A673 (cell line): ENCODE data around the gene ADD3. TPM values are rescaled to one million over a fixed set of nuclear protein-coding genes. Genes with fewer than 3 reads are reported as not detected.

Source experiments
- BruUV-seq: library from RNA; stranded (reverse); fragments of 400-500 nt; replicated peaks from 2 replicates; lab custom pipeline; 2021; lab: Mats Ljungman, UMichigan
- CTCF ChIA-PET: fragments of 300-600 bp; sonication (Branson Sonifier 250); formaldehyde crosslinking; loops from one replicate; lab custom pipeline; 2022; ENCODE audit warnings: antibody characterized with exemption; lab: Charles Lee
- POLR2A ChIA-PET: fragments of 300-600 bp; sonication (Branson Sonifier 250); formaldehyde crosslinking; loops from one replicate; lab custom pipeline; 2022; ENCODE audit warnings: antibody characterized with exemption; ENCODE audit not compliant: low non-redundant PET; lab: Charles Lee
- DNase-seq: peaks from one replicate; pipeline ENCODE4 v3.0.0-alpha.2; 2015; ENCODE audit warnings: low spot score
- H3K27ac ChIP-seq: fragments of 200-600 bp; sonication (generic); 2 replicates; pipeline ENCODE4 v1.5.1; 2016; ENCODE audit warnings: mixed run types, low read depth, mild to moderate bottlenecking, mixed read lengths, antibody characterized with exemption, low read length; ENCODE audit not compliant: poor library complexity, severe bottlenecking
- H3K27me3 ChIP-seq: fragments of 200-600 bp; sonication (generic); replicated peaks from 2 replicates; pipeline ENCODE4 v1.6.1; 2017; ENCODE audit warnings: mixed run types, low read depth, mild to moderate bottlenecking, mixed read lengths, antibody characterized with exemption, low read length; ENCODE audit not compliant: insufficient read depth, poor library complexity
- H3K36me3 ChIP-seq: fragments of 200-600 bp; sonication (generic); 2 replicates; pipeline ENCODE4 v1.6.1; 2016; ENCODE audit warnings: mixed run types, mild to moderate bottlenecking, mixed read lengths, antibody characterized with exemption, low read length; ENCODE audit not compliant: insufficient read depth, poor library complexity, severe bottlenecking
- H3K4me1 ChIP-seq: fragments of 200-600 bp; sonication (generic); 2 replicates; pipeline ENCODE4 v1.6.1; 2017; ENCODE audit warnings: mixed run types, mild to moderate bottlenecking, mixed read lengths, antibody characterized with exemption, low read length; ENCODE audit not compliant: insufficient read depth, poor library complexity, severe bottlenecking
- H3K4me3 ChIP-seq: fragments of 200-600 bp; sonication (generic); 2 replicates; pipeline ENCODE4 v1.5.1; 2016; ENCODE audit warnings: low read depth, mixed run types, mild to moderate bottlenecking, mixed read lengths, low read length; ENCODE audit not compliant: poor library complexity, severe bottlenecking
- H3K9me3 ChIP-seq: fragments of 200-600 bp; sonication (generic); 2 replicates; pipeline ENCODE4 v1.6.1; 2016; ENCODE audit warnings: mixed run types, low read depth, mild to moderate bottlenecking, mixed read lengths, antibody characterized with exemption, low read length; ENCODE audit not compliant: poor library complexity, severe bottlenecking
- EZH2 ChIP-seq: fragments of 200-600 bp; sonication (generic); IDR thresholded peaks from 2 replicates; pipeline ENCODE4 v1.6.1; 2017; ENCODE audit warnings: borderline replicate concordance, low read depth, mild to moderate bottlenecking, mixed read lengths, antibody characterized with exemption, low read length; ENCODE audit not compliant: poor library complexity, severe bottlenecking
- intact Hi-C: fragments of 100-400 bp; cut with micrococcal nuclease; formaldehyde crosslinking; loops from one replicate; pipeline ENCODE4 v1.10.0; 2022; ENCODE audit not compliant: unreplicated experiment
- total RNA-seq: library from RNA; stranded (reverse); gene quantifications from 2 replicates; pipeline ENCODE4 v1.2.3, GENCODE V29; 2021
- TF ChIP-seq, protein P1 (sequence below): fragments of 300-800, 200-600 bp; sonication (generic); conservative IDR thresholded peaks from 2 replicates; pipeline ENCODE4 v1.5.1; 2017; ENCODE audit warnings: low read depth, mild to moderate bottlenecking, antibody characterized with exemption, low read length, moderate library complexity, mixed read lengths

The ADD3 gene
- total RNA-seq, 1 experiment from 2014 or later, result 82.9 TPM

DNA sequence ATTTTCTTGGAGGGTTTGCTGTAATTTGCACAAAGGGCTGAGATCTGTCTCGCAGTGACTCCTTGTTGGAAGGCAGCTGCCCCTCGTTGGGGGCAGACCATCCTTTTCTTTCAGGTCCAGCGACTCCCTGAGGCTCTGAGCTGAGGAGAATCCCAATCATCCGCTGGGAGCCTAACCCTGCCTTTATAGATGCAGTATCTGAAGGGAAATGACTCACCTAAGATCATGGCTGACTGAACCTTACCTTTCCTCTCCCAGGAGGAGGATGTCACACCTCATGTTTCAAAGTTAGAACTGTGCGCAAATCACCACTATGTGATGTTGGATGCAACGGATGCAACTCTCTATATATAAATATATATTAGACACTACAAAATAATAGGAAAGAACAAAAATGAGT, 163.2 kb downstream of the ADD3 start:
- no peaks in the 10 kb centered on the region for H3K36me3 ChIP-seq
- no peak for DNase-seq
- intact Hi-C loops, result no loop called here
- no peak overlapping the region for H3K4me3 ChIP-seq
- no peak overlapping the region for H3K27ac ChIP-seq
- ChIA-PET POLR2A (no interaction called here), CTCF (no interaction called here)
- peaks cover 6% of the 10 kb centered on the region for H3K27me3 ChIP-seq
- no peaks in the 10 kb centered on the region for H3K9me3 ChIP-seq
- TF ChIP-seq, protein P1, sequence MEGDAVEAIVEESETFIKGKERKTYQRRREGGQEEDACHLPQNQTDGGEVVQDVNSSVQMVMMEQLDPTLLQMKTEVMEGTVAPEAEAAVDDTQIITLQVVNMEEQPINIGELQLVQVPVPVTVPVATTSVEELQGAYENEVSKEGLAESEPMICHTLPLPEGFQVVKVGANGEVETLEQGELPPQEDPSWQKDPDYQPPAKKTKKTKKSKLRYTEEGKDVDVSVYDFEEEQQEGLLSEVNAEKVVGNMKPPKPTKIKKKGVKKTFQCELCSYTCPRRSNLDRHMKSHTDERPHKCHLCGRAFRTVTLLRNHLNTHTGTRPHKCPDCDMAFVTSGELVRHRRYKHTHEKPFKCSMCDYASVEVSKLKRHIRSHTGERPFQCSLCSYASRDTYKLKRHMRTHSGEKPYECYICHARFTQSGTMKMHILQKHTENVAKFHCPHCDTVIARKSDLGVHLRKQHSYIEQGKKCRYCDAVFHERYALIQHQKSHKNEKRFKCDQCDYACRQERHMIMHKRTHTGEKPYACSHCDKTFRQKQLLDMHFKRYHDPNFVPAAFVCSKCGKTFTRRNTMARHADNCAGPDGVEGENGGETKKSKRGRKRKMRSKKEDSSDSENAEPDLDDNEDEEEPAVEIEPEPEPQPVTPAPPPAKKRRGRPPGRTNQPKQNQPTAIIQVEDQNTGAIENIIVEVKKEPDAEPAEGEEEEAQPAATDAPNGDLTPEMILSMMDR, result no peak
- no peak for TF ChIP-seq EZH2
- no TSS peak for BruUV-seq
- no peaks in the 10 kb centered on the region for H3K4me1 ChIP-seq

DNA sequence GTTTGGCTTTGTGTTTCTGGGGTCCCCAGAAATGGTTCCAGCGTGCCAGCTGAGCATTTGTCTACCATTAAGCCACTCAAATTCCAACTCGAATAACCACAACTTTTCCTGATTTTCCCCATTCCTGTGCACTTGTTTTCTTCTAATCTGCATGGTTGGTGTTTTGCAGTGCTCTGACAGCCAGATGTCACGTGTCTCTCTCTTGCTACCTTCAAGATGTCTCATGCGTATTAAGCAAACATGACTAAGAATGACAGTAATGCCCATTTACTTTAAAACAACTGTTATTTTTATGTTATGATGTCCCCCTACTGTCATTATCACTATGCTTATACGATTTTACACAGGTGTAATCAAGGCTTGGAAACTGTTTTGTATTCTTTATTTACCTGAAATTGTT, 164.4 kb downstream of the ADD3 start:
- intact Hi-C loops, result no loop called here
- no peak for DNase-seq
- Histone ChIP-seq H3K4me1 (peaks cover 7% of the 10 kb centered on the region), H3K9me3 (no peaks in the 10 kb centered on the region), H3K27ac (no peak overlapping the region), H3K4me3 (no peak overlapping the region), H3K36me3 (no peaks in the 10 kb centered on the region), H3K27me3 (peaks cover 6% of the 10 kb centered on the region)
- no TSS peak for BruUV-seq
- ChIA-PET CTCF (no interaction called here), POLR2A (no interaction called here)
- TF ChIP-seq EZH2, result no peak
- TF ChIP-seq, protein P1, result no peak

DNA sequence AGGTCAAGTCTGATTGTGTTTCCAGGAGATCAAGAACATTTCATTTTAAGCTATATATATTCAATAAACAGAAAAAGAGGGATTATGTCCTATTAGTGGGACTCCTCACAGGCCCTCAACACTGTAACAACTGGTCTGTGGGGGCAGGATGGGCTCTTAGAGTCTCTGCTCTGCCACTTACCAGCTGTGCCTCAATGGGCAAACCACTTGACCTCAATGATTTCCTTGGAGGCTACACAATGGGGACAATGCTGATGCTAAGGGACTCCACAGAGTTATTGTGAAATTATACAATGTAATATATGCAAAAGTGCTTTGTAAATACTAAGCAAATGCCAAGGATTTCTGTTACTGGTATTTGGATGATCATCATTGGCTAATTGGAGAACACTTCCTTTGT, 166.4 kb downstream of the ADD3 start:
- DNase-seq, result no peak
- no TSS peak for BruUV-seq
- TF ChIP-seq EZH2, result no peak
- TF ChIP-seq, protein P1, result no peak
- Histone ChIP-seq H3K27ac (no peak overlapping the region), H3K36me3 (no peaks in the 10 kb centered on the region), H3K9me3 (no peaks in the 10 kb centered on the region), H3K27me3 (no peaks in the 10 kb centered on the region), H3K4me3 (no peak overlapping the region), H3K4me1 (peaks cover 7% of the 10 kb centered on the region)
- POLR2A ChIA-PET, result interaction anchor here (0.6 kb wide), 1 partner anchor 635 kb away, joined by 3 read pairs; no protein-coding TSS in a partner anchor
- intact Hi-C loops, result no loop called here
- CTCF ChIA-PET, result no interaction called here
